Measurements from ENCODE around the gene USP53.
"Not testable (repeated sequence)": the region's sequence is repeated elsewhere in the genome, so short reads cannot be mapped to it uniquely, and the experiment has no call there.

USP53 gene

DNA sequence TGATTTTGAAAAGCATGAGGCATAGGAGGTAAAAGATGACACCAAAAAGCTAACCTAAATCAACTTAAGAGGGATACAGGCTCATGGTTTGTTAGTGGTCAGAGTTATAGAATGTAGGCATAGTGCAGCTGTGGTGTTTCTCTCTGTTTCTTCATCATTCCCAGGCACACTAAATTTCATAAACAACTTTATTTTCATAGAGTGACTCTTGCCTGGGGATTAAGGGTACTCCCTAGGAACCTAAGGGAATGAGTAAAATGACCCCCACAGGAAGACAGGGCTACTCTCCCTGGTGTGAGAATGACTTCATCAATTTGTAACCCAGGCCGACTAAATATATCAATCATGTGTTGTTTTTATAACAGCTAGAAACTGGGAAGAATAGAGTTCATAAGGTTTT, 98.3 kb downstream of the USP53 start:
- DNase-seq (ENCODE audit: low read depth in 2 of 2, low spot score in 1 of 2): no peak

DNA sequence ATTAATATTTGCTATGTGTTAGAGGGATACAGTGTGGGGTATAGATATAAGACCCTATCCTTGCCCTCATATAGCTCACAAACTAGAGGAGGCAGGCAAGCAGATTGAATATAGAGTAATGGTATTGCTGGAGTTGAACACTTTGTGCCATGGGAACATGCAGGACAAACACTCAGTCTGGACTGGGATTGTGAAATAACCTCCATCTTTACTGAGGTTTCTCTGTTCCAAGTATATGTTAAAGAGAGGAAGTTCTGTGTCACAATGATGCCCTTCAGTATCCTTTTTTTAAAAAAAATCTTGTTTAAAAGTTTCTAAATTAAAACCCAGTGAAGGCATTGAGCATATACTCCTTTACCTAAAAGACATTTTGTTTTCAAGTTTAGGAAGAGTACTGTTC, 100.7 kb downstream of the USP53 start:
- DNase-seq (ENCODE audit: low read depth in 2 of 2, low spot score in 1 of 2): no peak

DNA sequence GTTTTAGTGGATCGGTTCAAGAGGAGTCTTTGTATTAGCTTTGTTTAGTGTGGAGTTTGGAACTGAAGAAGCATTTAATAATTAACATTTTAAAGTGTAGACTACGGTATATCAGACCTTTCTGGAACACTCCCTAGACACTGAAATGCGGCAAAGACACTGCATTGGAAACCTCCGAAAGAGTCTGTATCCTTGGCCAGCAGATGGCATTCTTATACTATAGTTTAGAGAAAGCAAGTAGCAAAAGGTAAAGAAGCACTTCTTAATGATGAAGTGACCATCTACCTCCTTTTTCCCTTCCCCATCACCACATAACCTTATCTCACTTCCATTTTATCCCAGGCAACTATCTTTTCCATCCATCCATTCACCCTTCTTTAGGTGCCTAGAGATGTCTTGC, 101.8 kb downstream of the USP53 start:
- no peak for DNase-seq (ENCODE audit: low read depth in 2 of 2, low spot score in 1 of 2)

DNA sequence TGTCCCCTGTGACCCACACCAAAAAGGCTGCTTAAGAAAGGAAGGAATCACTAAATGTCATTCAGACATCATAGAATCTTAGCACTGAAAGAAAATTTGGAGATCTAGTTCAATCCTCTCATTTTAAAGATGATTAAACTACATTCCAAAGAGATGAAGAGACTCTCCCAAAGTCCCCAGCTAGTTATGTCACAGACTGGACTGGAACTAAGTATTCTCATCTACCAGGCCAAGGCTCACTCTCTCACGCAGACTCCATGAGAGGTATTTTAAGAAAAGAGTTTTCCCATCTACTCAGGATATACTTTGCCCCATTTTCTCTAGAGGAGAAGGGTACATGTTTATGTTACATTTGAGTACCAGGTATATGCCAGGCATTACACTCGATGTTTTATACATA, 102.5 kb downstream of the USP53 start:
- no peak for DNase-seq (ENCODE audit: low read depth in 2 of 2, low spot score in 1 of 2)

DNA sequence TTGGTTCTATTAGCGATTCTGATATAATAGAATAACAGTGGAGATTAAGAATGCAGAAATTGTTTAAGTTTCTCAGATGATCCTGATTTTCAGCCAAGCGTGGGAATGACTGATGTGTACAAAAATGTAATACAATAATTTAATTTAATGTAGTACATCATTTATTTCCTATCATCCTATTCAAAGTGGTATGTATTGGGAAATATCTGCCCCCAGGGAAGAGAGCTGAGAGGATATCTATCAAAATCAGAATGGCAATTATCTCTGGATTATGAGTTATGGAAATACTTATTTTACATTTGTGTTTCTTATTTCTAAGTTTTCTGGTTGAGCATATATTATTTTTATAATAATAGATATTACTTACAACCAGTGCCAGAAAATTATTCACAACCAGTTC, 105.5 kb downstream of the USP53 start:
- no peak for DNase-seq (ENCODE audit: low read depth in 2 of 2, low spot score in 1 of 2)

DNA sequence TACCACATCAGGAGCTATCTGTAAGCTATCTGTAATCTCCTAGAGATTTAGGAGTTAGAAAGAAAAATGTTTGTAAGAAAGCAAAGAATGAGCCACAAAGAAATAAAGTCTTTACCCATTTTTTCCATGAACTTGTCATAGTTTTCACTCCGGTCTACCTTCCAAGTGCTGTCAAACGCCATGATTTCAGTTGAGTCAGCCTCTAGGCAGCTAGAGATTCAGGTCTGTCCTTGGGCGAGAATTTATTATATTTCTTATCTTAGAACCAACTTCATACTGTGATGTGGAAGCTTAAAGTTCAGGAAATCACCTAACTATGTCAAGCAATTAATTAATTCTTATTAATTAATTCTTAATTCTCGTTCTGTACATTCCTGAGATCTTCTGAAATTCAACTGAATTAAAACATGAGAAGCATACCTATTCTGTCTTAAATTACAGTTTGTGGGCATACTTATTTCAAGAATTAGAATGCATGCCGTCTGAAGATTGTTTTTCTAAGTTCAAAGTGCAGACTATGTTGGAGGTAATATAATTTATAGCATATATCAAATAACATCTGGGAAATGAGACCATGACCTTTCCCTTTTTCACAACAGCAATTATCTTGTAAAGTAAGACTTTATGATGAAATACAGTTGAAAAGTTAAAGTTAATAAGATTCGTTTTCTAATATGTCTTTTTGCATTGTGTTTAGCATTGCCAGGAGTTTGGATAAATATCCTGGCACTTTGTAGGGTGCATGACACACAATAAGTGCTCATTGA, 109.6 kb downstream of the USP53 start, which contains the start of gene FABP2:
TSS of gene FABP2 (minus strand) at position 218 of the 767 bp plus-strand sequence. CDS start at position 182, 36 bp downstream.
- DNase-seq (ENCODE audit: low read depth in 2 of 2, low spot score in 1 of 2): no peak

DNA sequence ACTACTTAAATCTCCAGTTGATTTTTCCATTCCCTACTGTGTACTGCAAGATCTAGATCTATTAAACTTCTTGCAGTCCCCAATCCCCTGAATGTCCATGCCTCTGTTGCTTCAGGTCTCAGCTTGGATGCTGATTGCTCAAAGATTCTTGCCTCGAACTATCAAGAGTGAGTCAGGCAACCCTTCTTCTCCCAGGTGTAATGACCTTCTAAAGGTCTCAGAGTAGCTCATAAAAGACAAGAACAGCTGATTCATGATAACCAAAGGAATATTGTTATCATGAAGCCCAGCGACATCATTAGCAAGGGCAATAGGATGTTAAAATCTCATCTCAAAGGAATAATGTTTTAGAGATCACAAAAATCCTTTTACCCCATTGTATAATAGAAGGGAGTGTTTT, 116.2 kb downstream of the USP53 start:
- DNase-seq (ENCODE audit: low read depth in 2 of 2, low spot score in 1 of 2): no peak

DNA sequence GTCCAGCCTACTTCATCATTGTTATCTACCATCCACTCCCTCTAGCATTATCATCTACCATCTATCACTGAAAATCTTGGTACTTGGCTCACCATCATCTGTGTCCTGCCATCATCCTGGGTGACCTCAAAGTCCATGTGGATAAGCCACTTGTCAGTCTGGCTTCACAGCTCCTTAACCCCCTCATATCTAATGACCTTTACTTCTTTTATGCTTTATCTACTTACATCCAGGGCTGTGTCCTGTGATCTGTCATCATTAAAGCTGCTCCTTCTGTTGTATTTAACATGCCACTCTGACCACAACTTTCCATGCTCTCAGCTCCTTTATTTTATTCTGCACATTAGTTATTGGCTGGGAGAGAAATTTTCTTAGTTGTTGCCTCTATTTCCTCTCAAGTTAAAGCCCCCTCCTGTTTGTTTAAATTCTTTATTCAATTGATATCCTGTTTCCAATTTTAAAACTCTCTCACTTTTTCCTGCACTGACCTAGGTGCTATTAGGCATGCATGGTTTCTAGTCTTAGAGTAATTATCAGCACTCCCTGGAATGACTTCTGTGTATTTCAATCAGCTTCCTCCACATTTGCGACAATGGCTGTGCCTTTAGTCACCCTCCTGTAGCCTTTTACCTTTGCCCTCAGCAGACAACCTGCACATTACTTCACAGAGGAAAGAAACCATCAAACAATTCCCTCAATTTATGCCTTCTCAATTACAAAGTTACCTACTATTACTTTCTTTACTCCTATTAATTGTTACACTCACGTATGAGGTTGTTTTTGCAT, 117.5 kb downstream of the USP53 start:
- DNase-seq (ENCODE audit: low read depth in 2 of 2, low spot score in 1 of 2): no peak

DNA sequence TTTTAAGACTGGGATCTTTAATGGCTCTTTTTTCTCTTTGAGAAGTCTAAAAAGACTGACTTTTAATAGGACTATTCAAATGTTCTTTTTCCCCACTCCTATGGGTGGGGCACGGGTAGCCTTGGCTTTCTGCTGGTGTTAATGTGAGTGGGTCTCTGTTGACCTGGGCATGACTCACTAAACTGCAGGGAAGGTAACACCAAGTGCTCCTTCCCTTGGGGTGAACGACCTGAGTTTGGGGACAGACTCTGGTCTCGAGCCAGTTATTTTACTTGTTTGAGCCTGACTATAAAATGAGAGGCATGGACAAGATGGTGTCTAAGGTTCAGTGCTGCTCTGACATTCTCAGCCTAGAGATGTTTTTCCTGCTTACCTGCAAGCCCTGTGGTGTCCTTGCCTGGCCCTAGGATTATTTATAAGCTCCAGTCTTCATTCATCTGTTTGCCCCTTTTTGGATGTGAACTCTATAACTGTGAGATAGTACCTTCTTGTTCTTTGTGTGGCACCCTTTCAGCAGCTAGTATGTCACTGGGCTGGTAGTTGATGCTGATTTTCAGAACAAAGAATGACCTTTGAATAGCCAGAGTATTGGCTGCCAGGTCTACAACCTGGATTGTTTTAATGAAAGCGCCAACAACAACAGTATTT, 123.9 kb downstream of the USP53 start:
- DNase-seq (ENCODE audit: low read depth in 2 of 2, low spot score in 1 of 2): not testable (repeated sequence)

DNA sequence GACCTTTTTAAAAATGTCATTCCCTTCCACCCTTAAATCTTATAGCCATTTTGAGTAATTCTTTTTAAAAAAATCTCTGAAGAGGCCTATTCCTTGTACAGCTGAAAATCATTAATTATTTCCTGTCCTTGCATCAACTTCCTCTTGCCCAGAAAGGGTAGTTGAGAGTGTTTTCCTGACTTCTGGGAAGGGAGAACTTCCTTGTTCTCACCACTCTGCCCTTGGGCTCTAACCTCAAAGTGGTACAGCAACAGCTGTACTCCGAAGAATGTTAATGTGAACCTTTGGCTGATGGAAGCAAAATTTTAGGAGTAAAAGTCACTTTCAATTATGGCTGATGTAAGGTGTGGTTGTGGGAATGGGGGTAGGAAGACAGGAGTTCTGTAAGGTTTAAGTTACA, 124.5 kb downstream of the USP53 start:
- DNase-seq (ENCODE audit: low read depth in 2 of 2, low spot score in 1 of 2): no peak

DNA sequence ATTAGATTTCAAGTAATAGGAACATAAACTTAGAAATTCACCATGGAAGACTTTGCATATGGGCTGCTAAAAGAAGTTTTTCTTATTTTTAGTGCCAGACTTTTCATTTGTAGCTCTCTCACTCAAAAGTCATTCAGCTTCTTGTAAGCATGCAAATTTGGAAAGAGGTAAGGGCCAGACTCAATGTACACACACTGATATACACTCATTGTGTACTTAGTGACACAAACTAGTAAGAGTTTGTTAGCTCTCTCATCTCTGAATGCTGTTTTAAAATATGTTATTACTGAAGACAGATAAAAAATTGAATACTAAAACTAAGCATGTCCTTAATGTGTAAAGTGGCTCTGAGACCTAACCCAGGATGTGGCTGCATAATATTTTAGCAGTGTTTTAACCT, 127.4 kb downstream of the USP53 start:
- not testable (repeated sequence) for DNase-seq (ENCODE audit: low read depth in 2 of 2, low spot score in 1 of 2)

DNA sequence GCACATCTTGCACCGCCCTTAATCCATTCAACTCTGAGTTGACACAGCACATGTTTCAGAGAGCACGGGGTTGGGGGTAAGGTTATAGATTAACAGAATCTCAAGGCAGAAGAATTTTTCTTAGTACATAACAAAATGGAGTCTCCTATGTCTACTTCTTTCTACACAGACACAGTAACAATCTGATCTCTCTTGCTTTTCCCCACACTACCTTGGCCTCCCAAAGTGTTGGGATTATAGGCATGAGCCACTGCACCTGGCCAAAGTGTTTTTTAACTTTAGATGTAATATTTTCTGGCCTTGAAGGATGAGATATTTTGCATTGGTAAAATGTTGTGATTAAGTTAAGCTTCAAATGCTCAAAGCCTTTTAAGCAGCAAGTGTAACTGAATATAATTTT, 130.8 kb downstream of the USP53 start:
- DNase-seq (ENCODE audit: low read depth in 2 of 2, low spot score in 1 of 2): not testable (repeated sequence)

Data from stimulated activated CD8-positive, alpha-beta memory T cell treated with anti-CD3 and anti-CD28 coated beads, Interleukin-4, amount 100 ng/mL, for 4 hours (primary cell).